Islet of Langerhans (tissue), 1 donor: ENCODE results near the gene PAWR.
"Not testable (repeated sequence)": the region's sequence is repeated elsewhere in the genome, so short reads cannot be mapped to it uniquely, and the experiment has no call there.

Experiments
- FAIRE-seq: peaks from one replicate; lab custom pipeline; 2011; peaks lifted over from hg19 to GRCh38; lab: Jason Lieb, UNC

The PAWR gene

GRCh38 chr12:79590751-79591150 lies 100.0 kb downstream of the PAWR start:
- no peak for FAIRE-seq

GRCh38 chr12:79587368-79587767 lies 103.4 kb downstream of the PAWR start:
- FAIRE-seq = no peak

DNA sequence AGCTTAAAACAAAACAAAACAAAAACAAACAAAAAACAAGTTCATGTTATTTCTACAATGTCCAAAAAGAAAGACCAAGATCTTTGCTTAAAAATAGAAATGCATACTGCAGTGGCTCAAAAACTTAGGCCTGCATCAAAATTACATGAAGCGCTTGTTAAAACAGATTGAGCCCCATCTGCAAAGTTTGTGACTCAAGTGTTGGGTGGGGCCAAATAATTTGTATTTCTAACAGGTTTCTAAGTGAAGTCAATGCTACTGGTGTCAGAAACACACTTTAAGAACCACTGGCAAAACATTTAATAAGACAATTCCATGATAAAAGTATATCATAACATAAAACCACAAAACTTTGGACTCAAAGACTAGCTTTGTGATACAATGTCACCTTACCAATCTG lies 105.6 kb downstream of the PAWR start:
- FAIRE-seq = no peak

GRCh38 chr12:79573820-79574219 lies 116.9 kb downstream of the PAWR start:
- FAIRE-seq = no peak

- FAIRE-seq = no peak
Observed at GRCh38 chr12:79569679-79570078, 121.1 kb downstream of the PAWR start.

DNA sequence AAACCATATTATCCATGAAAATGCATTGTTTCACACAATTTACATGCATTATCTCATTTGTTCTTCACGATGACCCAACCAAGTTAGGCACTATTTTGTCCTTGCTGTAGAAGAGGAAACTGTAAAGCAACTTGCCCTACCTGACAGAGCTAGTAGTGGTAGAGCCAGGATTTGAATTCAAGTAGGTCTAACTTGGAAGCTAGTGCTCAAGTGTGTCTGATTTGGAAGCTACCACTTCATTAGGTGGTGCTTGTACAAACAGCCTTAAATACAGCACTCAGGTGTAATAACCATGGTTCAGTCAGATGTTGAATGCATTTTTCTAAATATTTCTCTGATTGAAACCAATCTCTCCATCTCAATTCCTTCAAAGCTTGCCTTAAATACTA lies 123.6 kb downstream of the PAWR start:
- FAIRE-seq = no peak

DNA sequence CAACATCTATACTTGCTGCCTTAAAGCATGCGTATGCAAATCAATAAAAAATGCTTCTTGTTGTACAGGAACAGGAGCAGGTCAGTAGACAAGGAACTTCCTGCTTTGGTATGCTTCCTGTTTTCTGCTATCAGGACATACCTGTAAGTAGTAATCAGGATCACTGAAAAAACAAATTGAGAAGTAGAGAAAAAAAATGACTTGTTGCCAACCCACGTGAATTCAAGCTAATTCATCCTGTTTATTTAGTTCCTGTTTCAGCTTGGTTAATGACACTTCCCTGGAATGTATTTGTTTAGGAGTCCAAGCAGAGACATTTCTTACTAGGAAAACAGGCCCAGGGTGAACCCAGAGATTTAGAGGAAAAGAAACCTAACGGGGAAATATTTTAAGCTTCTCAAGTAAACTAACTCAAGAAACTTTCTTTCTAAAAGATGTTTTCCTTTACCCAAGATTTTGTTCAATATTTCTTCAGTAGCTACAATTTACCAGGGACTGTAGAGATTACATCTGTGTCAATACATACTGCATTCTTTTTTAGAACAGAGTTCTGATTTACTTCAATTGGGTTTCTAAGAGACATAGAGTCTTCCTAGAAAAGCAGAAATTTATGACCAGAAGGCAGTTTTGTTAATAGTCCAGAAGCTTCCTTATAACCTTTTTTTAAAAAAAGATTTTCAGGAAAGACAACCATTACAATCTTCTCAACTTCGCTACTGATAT lies 124.2 kb downstream of the PAWR start:
- no peak for FAIRE-seq

DNA sequence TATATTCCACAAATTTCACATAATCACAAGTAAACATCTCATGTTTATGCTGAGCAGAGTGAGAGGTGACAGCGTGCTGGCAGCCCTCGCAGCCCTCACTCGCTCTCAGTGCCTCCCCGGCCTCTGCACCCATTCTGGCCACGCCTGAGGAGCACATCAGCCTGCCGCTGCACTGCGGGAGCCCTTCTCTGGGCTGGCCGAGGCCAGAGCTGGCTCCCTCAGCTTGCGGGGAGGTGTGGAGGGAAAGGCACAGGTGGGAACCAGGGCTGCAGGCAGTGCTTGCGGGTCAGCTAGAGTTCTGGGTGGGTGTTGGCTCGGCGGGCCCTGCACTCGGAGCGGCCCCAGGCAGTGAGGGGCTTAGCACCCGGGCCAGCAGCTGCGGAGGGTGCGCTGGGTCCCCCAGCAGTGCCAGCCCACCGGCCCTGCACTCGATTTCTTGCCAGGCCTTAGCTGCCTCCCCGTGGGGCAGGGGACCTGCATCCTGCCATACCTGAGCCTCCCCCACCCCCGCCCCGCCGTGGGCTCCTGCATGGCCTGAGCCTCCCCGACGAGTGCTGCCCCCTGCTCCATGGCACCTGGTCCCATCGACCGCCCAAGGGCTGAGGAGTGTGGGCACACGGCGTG lies 125.9 kb downstream of the PAWR start:
- FAIRE-seq = not testable (repeated sequence)

DNA sequence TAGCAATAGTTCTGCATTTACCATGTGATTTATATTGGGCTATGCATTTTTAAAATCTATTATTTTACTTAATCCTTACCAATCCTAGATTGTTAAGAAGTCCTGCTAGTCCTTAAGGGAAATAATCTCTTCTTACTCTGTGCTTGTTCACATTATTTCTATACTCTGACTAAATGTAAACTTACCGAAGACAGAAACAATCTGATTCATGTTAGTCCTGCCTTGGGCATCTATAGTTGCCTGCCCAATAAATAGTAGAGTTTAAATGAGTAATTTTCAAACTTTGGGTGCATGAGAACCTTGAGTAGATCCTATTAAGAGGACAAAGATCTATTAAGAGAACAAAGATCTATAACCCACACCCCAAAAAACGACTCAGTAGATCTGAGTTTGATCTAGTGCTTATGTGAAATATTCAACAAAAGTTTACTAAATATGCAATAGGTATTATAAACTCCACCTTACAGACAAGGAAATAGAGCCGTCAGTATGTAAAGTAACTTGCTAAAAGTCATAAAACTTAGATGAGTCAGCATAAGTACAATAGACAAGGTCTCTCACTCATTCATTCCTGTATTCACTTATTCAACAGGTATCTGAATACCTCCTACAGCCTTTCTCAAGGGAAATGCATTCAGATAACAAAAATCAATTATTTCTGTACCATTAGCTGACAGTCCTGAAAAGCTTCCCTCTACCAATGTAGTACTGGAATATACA lies 127.6 kb downstream of the PAWR start:
- FAIRE-seq = no peak

DNA sequence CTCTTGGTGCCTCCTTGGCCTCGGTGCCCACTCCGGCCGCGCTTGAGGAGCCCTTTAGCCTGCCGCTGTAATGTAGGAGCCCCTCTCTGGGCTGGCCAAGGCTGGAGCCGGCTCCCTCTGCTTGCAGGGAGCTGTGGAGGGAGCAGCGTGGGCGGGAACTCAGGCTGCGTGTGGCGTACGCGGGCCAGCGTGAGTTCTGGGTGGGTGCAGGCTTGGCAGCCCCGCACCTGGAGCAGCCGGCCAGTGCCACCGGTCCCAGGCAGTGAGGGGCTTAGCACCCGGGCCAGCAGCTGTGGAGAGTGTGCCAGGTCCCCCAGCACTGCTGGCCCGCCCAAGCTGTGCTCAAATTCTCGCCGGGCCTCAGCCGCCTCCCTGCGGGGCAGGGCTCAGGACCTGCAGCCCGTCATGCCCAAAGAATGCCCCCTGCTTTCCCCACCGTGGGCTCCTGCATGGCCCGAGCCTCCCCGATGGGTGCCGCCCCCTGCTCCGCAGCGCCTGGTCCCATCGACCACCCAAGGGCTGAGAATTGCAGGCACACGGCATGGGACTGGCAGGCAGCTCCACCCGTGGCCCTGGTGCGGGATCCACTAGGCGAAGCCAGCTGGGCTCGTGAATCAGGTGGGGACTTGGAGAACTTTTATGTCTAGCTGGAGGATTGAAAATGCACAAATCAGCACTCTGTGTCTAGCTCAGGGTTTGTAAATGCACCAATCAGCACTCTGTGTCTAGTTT lies 129.2 kb downstream of the PAWR start:
- FAIRE-seq = no peak

DNA sequence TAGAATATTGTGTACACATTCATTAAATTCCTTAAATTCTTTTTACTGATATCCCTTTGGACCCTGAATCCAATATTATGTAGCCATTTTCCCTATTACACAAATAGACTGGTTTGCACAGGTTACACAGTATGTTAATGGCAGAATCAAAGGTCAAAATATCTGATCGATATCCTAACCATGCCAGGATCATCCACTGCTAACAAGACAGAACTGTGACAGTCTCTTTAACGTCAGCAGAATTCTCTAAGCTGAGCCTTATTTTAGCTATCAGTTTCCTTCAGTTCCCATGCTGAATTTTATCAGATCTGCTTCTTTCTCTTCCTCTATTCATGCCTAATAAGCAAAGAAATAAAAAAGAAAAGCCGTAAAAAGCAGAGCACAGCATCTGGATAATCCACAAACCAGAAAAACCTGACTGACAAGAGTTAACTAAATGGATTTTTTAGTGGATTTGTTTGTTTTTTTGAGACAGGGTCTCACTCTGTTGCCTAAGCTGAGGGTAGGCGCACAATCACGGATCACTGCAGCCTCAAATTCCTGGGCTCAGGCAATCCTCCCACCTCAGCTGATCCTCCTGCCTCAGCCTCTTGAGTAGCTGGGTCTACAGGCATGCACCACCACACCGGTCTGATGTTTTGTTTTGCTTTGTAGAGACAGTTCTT lies 130.4 kb downstream of the PAWR start:
- no peak for FAIRE-seq

DNA sequence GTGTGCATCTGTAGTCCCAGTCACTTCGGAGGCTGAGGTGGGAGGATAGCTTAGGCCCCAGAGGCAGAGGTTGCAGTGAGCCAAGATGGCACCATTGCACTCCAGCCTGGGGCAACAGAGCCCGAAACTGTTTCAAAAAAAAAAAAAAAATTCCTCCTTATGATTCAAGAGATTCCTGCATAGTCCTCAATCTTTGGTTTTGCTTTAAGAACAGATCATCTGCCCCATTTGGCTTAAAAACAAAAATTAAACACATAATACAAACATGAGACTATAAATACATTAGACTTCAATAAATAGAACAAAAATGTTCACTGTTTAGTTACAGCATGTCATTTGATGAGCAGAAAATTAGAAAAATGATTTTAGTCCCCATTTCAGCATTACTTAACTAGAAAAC lies 131.2 kb downstream of the PAWR start:
- no peak for FAIRE-seq

DNA sequence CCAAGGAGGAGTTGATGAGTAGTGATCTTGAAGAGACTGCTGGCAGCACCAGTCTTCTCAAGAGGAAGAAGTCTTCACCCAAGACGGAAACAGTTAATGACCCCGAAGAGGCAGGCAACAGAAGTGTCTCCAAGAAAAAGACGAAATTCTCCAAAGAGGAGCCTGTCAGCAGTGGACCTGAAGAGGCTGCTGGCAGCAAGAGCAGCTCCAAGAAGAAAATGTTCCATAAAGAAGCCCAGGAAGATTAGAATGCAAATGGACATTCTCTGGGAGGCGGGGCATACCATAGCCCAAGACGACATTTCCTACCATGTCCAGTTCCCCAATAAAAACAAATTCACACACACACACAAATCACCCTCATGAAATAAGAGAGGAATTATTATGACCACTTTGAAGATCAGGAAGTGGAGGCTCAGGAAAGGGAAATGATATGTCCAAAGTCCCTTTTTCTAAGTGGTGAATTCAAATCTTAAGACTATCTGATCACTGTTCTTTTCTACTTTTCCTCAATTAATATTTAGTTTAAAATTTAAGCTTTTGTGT lies 131.8 kb downstream of the PAWR start:
- FAIRE-seq = no peak

DNA sequence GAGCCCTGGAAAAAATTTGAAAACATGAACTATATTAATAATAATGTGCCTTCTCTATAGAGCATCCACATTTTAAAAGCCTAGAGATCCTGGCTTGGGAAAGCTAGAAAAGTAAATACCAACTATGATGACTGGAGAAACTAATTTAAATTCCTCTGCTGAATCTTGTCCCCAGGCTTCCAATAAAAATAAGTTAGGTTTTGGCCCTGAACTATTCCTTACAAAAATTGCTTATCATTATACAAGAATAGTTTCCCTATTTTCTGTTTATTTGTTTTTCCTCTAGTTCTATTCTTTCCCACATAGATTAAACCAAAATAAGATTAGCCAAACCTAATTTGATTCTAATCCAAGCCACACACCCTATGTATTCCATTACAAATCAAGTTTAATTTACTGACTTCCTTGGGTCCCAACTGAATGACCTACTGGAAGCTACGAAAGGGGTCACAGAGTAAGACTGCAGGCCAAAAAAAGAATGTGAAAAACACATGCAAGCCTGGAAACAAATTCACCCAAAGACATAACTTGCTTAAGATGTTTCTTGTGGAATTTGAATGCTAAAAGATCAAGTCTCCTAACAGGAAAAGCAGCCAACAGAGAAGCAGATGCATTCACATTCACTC lies 133.0 kb downstream of the PAWR start:
- no peak for FAIRE-seq

DNA sequence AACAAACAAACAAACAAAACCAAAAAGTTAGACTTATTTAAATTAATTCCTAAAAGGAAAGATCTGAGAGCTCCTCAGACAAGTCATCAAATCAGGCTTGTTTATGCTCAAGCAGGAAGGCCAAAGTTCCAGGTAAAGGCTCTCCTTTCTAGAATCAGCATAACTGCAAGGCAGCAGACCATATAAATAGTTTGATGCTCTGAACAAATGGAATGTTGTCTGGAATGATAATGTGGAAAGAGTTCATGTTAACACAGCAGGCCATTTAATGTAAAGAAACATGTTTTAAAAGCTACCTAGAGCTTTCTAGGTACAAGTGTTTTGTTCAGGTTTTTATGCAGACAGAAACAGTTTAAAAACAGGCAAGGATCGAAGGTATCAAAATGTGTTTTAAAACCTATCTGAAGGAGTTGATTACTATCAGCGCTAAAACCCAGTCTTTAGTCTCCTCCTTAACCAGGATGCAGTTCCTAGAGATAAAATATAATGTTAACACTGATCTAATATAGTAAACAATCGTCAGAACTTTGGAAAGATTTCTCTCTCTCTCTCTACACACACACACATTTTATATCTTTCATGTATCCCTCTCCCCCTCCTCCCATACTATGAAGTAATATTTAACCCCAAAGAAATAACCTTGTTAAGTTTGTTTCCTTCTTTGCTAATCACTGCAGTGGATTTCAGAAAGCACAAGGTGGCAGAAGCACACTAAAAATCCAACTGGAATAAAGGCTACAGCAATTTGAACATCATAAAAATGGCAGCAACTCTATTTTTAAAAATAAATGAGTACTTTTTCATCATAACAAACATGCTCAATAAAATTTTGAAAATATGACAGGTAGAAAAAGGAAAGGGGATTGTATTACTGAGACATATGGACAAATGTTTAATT lies 135.5 kb downstream of the PAWR start:
- peak; percentile 96 for FAIRE-seq

GRCh38 chr12:79553863-79554574 lies 136.7 kb downstream of the PAWR start:
- no peak for FAIRE-seq

DNA sequence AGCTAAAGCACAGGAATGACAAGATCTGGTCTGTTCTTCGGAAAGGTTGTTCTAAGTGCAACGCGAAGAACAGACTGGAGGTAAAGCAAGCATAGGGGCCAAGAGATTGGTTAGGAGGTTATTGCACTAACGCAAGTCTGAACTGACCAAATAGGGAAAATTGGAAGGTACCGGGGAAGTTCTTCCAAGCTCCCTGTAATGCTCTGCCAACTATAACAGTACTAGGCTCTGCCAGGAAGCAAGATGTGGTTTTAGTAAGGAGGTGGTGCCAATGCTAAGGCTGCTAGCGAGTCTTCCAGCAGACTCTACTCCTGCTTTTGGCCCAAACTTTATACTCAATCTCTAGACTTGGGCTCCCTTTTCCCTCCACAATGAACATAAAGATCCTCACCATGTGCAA lies 138.6 kb downstream of the PAWR start:
- FAIRE-seq = no peak

DNA sequence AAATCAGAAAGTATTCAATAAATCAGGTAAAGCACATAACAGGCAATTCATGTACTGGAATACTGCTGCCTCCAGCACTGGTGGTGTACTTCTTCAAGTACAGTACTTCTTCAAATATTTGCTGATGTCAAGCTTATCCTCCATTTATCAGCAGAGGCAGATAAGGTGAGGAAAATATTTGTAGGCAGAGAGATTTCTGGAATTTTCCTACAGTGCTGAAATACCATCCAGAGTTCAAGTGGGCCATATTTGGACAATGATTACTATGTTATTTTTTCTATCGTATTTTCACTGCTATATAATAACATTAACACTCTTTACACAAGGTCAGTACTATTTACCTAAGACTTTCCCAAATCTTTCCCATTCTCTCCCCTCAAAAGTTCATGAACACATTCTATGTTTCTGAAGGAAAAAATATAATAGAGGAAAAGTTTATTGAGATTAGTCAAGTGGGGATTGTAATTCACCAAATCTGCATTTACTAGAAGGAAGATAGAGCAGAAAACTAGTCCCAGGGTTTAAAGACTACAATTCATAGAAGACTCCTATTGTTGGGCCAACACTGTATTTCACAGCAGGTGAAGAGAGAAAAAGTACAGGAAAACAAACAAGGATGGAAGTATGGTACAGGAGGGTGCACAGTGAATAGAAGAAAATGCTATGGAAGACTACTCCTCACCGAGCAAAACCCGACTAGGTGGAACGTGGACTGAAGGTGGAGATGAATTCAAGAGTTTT lies 141.1 kb downstream of the PAWR start:
- no peak for FAIRE-seq

DNA sequence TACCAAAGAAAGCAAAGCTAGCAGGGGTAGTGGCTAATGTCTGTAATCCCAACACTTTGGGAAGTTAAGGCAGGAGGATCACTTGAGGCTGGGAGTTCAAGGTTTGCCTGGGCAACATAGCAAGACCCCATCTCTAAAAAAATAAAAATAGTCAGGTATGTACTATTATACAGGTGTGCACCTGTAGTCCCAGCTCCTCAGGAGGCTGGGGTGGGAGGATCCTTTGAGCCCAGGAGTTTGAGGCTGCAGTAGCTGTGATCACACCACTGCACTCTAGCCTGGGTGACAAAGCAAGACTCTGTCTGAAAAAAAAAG lies 142.2 kb downstream of the PAWR start:
- no peak for FAIRE-seq
